ENCODE measurements around the gene COX6A1. TPM values are rescaled to one million over a fixed set of nuclear protein-coding genes. Genes with fewer than 3 reads are reported as not detected.

COX6A1 gene
- total RNA-seq, 1 experiment from 2014 or later = 464 TPM

DNA sequence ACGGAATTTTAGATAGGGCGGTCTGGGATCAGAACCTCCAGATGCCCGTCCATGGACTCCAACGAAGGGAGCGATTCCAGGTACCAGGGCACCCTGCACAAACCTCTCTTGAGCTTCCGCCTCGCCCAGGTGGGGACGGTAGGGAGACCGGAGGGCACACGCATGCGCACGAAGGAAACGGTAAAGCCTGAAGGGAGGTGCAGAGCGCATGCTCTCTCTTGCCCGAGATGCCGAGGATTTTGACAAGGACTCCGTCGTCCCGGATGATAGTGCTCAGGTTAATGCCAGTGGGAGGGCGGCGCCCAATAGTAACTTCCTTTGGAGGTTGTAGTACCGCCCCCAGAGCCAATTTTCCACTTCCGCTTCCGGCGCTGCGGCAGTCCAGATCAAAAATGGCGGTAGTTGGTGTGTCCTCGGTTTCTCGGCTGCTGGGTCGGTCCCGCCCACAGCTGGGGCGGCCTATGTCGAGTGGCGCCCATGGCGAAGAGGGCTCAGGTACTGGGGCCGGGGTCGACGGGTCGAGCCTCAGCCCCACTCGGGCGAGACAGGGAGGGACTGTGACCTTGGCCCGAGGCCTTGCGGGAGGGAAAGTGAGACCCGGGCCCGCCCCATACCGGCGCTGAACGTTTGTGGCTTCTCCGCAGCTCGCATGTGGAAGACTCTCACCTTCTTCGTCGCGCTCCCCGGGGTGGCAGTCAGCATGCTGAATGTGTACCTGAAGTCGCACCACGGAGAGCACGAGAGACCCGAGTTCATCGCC is at the start of gene COX6A1 (continued):
- no peak for TF ChIP-seq EZH2 (IDR thresholded peaks at IDR 0.05)
- no peak for TF ChIP-seq CBX3 (IDR thresholded peaks at IDR 0.05; ENCODE audit: low read depth)
- TF ChIP-seq ZNF274 (IDR thresholded peaks at IDR 0.05; ENCODE audit: low read depth, low read length) = no peak
- no peak; the same call in 1 of the 2 replicates for TF ChIP-seq ELF1 (IDR thresholded peaks at IDR 0.05; ENCODE audit: borderline replicate concordance, low read depth)
- TF ChIP-seq ZFX (IDR thresholded peaks at IDR 0.05) = peak; percentile 81; the same call in 1 of the 2 replicates
- 0 out of 2 replicates have a peak, but pooled peaks have one; percentile 3 for TF ChIP-seq SP1 (IDR thresholded peaks at IDR 0.05; ENCODE audit: low read depth)
- TF ChIP-seq, protein P1, sequence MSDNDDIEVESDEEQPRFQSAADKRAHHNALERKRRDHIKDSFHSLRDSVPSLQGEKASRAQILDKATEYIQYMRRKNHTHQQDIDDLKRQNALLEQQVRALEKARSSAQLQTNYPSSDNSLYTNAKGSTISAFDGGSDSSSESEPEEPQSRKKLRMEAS (IDR thresholded peaks at IDR 0.05) = peak; percentile 30; the same call in 1 of the 2 replicates
- TF ChIP-seq SRF (IDR thresholded peaks at IDR 0.05; ENCODE audit: low read depth) = no peak

DNA sequence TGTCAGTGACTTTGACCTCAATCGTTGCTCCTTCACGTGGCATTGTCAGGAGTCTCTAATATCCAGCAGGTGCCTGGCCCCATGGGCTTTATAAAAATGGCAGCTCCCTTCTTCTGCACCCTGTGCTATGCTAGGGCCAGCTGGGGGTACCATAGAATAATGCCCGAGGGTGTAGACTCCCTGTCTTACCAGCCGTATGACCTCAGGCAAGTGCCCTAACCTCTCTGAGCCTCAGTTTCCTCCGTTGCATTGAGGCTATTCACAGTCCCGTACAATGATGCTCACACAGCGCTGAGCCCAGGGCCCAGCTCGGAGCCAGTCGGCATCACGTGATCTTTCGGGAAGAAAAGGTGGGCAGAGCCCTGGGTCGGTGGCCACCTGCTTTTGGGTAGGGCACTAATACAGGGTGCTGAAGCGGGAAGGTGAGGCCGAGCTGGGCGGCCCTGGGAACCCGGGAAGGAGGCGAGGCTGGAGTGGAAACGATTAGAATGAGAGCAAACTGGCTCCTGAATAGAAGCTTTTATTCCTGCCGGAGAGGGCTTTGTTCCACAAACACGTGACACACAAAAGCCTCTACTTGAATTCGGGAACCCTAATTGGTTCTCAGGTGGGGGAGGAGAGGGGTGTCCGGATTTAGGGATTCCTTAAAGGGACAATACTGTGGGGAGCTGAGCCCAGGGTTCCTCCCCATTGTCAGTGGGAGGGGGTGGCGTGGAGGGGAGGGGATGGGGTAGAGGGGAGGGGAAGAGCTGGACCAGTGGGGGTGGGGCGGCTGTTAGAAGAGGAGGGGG is 49.0 kb upstream of the COX6A1 start:
- ATAC-seq (no peak), DNase-seq (ENCODE audit: low read depth, low spot score) (no peak)
- Histone ChIP-seq H3K36me3 (ENCODE audit: control insufficient read depth in 1 of 2, insufficient read depth in 2 of 2, low read length in 2 of 2) (no peaks in the 10 kb centered on the region), H4K20me1 (ENCODE audit: insufficient read depth) (no peaks in the 10 kb centered on the region), H3K4me2 (ENCODE audit: low read length) (no peak overlapping the region), H3K79me2 (ENCODE audit: insufficient read depth, low read length) (no peaks in the 10 kb centered on the region), H3K9ac (ENCODE audit: low read length) (no peak overlapping the region), H3K4me1 (ENCODE audit: control insufficient read depth in 1 of 2, insufficient read depth in 2 of 2, low read length in 2 of 2) (no peaks in the 10 kb centered on the region), H3K9me2 (ENCODE audit: insufficient read depth) (no peaks in the 10 kb centered on the region), H3K27me3 (ENCODE audit: insufficient read depth, low read length) (no peaks in the 10 kb centered on the region), H2AFZ (ENCODE audit: low read depth, low read length, poor library complexity, severe bottlenecking) (no peak overlapping the region), H3K4me3 (replicated peaks in 1 of 2; ENCODE audit: low read depth in 1 of 2, low read length in 2 of 2) (no peak overlapping the region), H3K27ac (ENCODE audit: low read depth, low read length) (no peak overlapping the region), H3K9me3 (ENCODE audit: control insufficient read depth in 1 of 2, insufficient read depth in 1 of 2, low read depth in 1 of 2, low read length in 2 of 2) (no peaks in the 10 kb centered on the region)
- RAD21 ChIA-PET (ENCODE audit: low non-redundant PET in 1 of 2, low total read pairs in 2 of 2, uncharacterized antibody in 2 of 2, unreplicated experiment in 2 of 2) = no interaction called here
- intact Hi-C loops (cut with micrococcal nuclease) = no loop called here
- CTCF ChIA-PET = no interaction called here
- POLR2A ChIA-PET = no interaction called here
- BruUV-seq (replicated peaks) = no TSS peak
- TF ChIP-seq SRF (IDR thresholded peaks at IDR 0.05; ENCODE audit: low read depth) (no peak), POLR2AphosphoS5 (IDR thresholded peaks at IDR 0.05; ENCODE audit: low read depth, low read length) (no peak), SP1 (IDR thresholded peaks at IDR 0.05; ENCODE audit: low read depth) (no peak), CTCF (IDR thresholded peaks at IDR 0.05 in 2 of 3, conservative IDR thresholded peaks at IDR 0.05 in 1 of 3; ENCODE audit: borderline replicate concordance in 1 of 3, insufficient read depth in 1 of 3, low read depth in 2 of 3, low read length in 2 of 3) (no peak), TCF7L2 (IDR thresholded peaks at IDR 0.05; ENCODE audit: borderline replicate concordance, extremely low read depth, insufficient read depth, insufficient read length) (no peak), POLR2A (IDR thresholded peaks at IDR 0.05; ENCODE audit: borderline replicate concordance, extremely low read depth, insufficient read depth, insufficient read length) (no peak), EZH2phosphoT487 (IDR thresholded peaks at IDR 0.05; ENCODE audit: borderline replicate concordance) (no peak), JUND (IDR thresholded peaks at IDR 0.05) (no peak), YY1 (IDR thresholded peaks at IDR 0.05; ENCODE audit: extremely low read depth, insufficient replicate concordance, low read depth, low read length) (no peak), ZFX (IDR thresholded peaks at IDR 0.05) (no peak), EGR1 (IDR thresholded peaks at IDR 0.05; ENCODE audit: low read depth) (no peak), RAD21 (IDR thresholded peaks at IDR 0.05; ENCODE audit: low read depth) (no peak), ZNF274 (IDR thresholded peaks at IDR 0.05; ENCODE audit: low read depth, low read length) (no peak)
- TF ChIP-seq, protein P2, sequence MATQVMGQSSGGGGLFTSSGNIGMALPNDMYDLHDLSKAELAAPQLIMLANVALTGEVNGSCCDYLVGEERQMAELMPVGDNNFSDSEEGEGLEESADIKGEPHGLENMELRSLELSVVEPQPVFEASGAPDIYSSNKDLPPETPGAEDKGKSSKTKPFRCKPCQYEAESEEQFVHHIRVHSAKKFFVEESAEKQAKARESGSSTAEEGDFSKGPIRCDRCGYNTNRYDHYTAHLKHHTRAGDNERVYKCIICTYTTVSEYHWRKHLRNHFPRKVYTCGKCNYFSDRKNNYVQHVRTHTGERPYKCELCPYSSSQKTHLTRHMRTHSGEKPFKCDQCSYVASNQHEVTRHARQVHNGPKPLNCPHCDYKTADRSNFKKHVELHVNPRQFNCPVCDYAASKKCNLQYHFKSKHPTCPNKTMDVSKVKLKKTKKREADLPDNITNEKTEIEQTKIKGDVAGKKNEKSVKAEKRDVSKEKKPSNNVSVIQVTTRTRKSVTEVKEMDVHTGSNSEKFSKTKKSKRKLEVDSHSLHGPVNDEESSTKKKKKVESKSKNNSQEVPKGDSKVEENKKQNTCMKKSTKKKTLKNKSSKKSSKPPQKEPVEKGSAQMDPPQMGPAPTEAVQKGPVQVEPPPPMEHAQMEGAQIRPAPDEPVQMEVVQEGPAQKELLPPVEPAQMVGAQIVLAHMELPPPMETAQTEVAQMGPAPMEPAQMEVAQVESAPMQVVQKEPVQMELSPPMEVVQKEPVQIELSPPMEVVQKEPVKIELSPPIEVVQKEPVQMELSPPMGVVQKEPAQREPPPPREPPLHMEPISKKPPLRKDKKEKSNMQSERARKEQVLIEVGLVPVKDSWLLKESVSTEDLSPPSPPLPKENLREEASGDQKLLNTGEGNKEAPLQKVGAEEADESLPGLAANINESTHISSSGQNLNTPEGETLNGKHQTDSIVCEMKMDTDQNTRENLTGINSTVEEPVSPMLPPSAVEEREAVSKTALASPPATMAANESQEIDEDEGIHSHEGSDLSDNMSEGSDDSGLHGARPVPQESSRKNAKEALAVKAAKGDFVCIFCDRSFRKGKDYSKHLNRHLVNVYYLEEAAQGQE (IDR thresholded peaks at IDR 0.05; ENCODE audit: low read depth) = no peak
- TF ChIP-seq, protein P1 (IDR thresholded peaks at IDR 0.05) = no peak

Measured in HCT116 (cell line).